ENCODE data around the gene PLS3. TPM values are rescaled to one million over a fixed set of nuclear protein-coding genes. Genes with fewer than 3 reads are reported as not detected.

The PLS3 gene
- total and polyA plus RNA-seq, 4 donors = 63.1 to 221 (median 116) TPM

DNA sequence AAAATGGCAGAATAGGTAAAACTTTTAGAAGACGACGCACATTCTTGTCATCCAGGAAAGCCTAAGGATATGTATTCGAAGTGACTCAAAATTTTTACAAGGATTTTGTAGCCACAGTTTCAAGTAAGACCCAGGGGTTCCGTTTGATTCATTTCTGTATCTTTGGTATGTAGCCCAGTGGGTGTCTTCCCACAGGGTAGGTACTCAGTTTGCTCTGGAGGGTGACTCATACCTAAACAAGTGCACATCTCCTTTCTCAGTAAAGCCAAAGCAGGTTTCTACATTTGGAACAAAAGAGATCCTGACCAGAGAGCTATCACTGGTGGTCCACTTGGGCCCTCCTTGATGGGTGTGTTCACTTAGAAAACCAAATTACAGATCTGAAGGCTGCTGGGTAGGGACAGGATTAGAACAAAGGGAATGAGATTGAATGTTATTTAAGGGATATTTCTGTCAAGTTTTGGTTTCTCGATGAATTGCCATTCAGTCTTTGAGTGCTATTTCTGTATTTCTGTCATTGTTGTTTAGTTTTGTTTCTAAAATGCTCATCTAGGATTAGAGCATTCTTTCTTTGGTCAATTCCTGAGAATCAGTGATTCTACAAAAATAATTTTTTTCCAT lies 56.1 kb downstream of the PLS3 start:
- Histone ChIP-seq H3K36me3 (ENCODE audit: control insufficient read depth in 4 of 4, insufficient read depth in 4 of 4, low read length in 4 of 4) (peaks cover 0 to under 1% (median 0%) of the 10 kb centered on the region in 4 donors), H3K9ac (ENCODE audit: insufficient read depth in 1 of 2, low read length in 2 of 2) (no peak overlapping the region), H3K4me1 (ENCODE audit: control insufficient read depth in 5 of 5, insufficient read depth in 5 of 5, low read length in 5 of 5) (peaks cover 2 to 14% (median 7%) of the 10 kb centered on the region in 5 donors), H3K27me3 (ENCODE audit: control insufficient read depth in 3 of 3, insufficient read depth in 3 of 3, low read length in 2 of 3) (peaks cover 0 to 58% (median 27%) of the 10 kb centered on the region in 3 donors), H3K27ac (ENCODE audit: low read depth in 1 of 2, low read length in 1 of 2) (peak overlapping the region in 1 of 2 donors; percentile 64), H3K9me3 (ENCODE audit: control insufficient read depth in 4 of 4, insufficient read depth in 3 of 4, low read length in 3 of 4) (no peaks in the 10 kb centered on the region), H3K4me3 (no peak overlapping the region)
- 57 to 92% methylated on average over 5 of the region's 5 CpGs for WGBS, 2 donors
- no peak for ATAC-seq (ENCODE audit: insufficient read depth, low FRiP score)
- no peak for DNase-seq
- TF ChIP-seq, protein P1, sequence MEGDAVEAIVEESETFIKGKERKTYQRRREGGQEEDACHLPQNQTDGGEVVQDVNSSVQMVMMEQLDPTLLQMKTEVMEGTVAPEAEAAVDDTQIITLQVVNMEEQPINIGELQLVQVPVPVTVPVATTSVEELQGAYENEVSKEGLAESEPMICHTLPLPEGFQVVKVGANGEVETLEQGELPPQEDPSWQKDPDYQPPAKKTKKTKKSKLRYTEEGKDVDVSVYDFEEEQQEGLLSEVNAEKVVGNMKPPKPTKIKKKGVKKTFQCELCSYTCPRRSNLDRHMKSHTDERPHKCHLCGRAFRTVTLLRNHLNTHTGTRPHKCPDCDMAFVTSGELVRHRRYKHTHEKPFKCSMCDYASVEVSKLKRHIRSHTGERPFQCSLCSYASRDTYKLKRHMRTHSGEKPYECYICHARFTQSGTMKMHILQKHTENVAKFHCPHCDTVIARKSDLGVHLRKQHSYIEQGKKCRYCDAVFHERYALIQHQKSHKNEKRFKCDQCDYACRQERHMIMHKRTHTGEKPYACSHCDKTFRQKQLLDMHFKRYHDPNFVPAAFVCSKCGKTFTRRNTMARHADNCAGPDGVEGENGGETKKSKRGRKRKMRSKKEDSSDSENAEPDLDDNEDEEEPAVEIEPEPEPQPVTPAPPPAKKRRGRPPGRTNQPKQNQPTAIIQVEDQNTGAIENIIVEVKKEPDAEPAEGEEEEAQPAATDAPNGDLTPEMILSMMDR (IDR thresholded peaks at IDR 0.05; ENCODE audit: control extremely low read depth, extremely low read depth) = no peak

- H3K4me3 ChIP-seq = no peak overlapping the region
- TF ChIP-seq, protein P1 (IDR thresholded peaks at IDR 0.05; ENCODE audit: control extremely low read depth, extremely low read depth) = no peak
- peak in 2 of 3 donors; percentile 6 to 44 for DNase-seq
- ATAC-seq (ENCODE audit: insufficient read depth, low FRiP score) = no peak
- peak overlapping the region in 1 of 2 donors; percentile 33 for H3K27ac ChIP-seq (ENCODE audit: low read depth in 1 of 2, low read length in 1 of 2)
- 49 to 79% methylated on average over 4 of the region's 4 CpGs for WGBS, 2 donors
- peaks cover 0 to 3% (median 0%) of the 10 kb centered on the region in 5 donors for H3K4me1 ChIP-seq (ENCODE audit: control insufficient read depth in 5 of 5, insufficient read depth in 5 of 5, low read length in 5 of 5)
- H3K36me3 ChIP-seq (ENCODE audit: control insufficient read depth in 4 of 4, insufficient read depth in 4 of 4, low read length in 4 of 4) = peaks cover 0 to 4% (median 0%) of the 10 kb centered on the region in 4 donors
- H3K9me3 ChIP-seq (ENCODE audit: control insufficient read depth in 4 of 4, insufficient read depth in 3 of 4, low read length in 3 of 4) = no peaks in the 10 kb centered on the region
- no peak overlapping the region for H3K9ac ChIP-seq (ENCODE audit: insufficient read depth in 1 of 2, low read length in 2 of 2)
- peaks cover 0 to 64% (median 26%) of the 10 kb centered on the region in 3 donors for H3K27me3 ChIP-seq (ENCODE audit: control insufficient read depth in 3 of 3, insufficient read depth in 3 of 3, low read length in 2 of 3)
Observed at GRCh38 chrX:115622534-115622933, 61.6 kb downstream of the PLS3 start.

DNA sequence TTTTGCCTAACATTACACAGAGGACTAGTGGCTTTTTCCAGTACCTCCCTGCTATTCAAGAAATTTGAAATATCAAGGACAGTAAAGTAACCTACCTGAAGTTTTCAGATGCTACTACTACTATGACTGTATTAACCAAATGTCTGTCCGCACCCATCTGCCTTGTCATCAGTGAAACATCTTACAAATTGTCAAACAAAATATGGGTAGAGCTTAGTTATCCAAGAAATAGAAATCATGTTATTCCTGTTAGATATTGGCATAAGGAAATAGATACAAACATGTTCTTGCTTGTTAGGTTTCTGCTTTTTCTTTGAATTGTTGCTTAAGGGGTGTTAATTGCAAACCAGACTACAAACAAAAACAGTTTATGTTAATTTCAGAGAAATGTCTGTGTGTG lies 63.9 kb downstream of the PLS3 start:
- peaks cover 0 to 1% (median 0%) of the 10 kb centered on the region in 5 donors for H3K4me1 ChIP-seq (ENCODE audit: control insufficient read depth in 5 of 5, insufficient read depth in 5 of 5, low read length in 5 of 5)
- DNase-seq (no peak), ATAC-seq (ENCODE audit: insufficient read depth, low FRiP score) (no peak)
- H3K36me3 ChIP-seq (ENCODE audit: control insufficient read depth in 4 of 4, insufficient read depth in 4 of 4, low read length in 4 of 4) = peaks cover 0 to 4% (median 0%) of the 10 kb centered on the region in 4 donors
- WGBS, 2 donors = 79 to 88% methylated on average over 1 of the region's 1 CpG
- no peak overlapping the region for H3K4me3 ChIP-seq
- TF ChIP-seq, protein P1 (IDR thresholded peaks at IDR 0.05; ENCODE audit: control extremely low read depth, extremely low read depth) = no peak
- no peak overlapping the region for H3K27ac ChIP-seq (ENCODE audit: low read depth in 1 of 2, low read length in 1 of 2)
- no peaks in the 10 kb centered on the region for H3K9me3 ChIP-seq (ENCODE audit: control insufficient read depth in 4 of 4, insufficient read depth in 3 of 4, low read length in 3 of 4)
- H3K9ac ChIP-seq (ENCODE audit: insufficient read depth in 1 of 2, low read length in 2 of 2) = peak overlapping the region in 1 of 2 donors; percentile 40
- peaks cover 0 to 52% (median 33%) of the 10 kb centered on the region in 3 donors for H3K27me3 ChIP-seq (ENCODE audit: control insufficient read depth in 3 of 3, insufficient read depth in 3 of 3, low read length in 2 of 3)
